ENCODE measurements around the gene CLEC2L.

The CLEC2L gene

GRCh38 chr7:139509535-139509934, 13.9 kb upstream of the CLEC2L start:
- no peak for TF ChIP-seq CTCF (conservative IDR thresholded peaks at IDR 0.05; ENCODE audit: low read depth)
- CTCF ChIA-PET, result interaction anchor here (0.5 to 0.7 kb wide), 3 partner anchors 9 to 191 kb away, joined by 3 to 5 read pairs (median 4); no protein-coding TSS in a partner anchor
- POLR2A ChIA-PET (ENCODE audit: low non-redundant PET), result no interaction called here
- DNase-seq (ENCODE audit: low spot score), result no peak
- no peak overlapping the region for H3K27ac ChIP-seq

DNA sequence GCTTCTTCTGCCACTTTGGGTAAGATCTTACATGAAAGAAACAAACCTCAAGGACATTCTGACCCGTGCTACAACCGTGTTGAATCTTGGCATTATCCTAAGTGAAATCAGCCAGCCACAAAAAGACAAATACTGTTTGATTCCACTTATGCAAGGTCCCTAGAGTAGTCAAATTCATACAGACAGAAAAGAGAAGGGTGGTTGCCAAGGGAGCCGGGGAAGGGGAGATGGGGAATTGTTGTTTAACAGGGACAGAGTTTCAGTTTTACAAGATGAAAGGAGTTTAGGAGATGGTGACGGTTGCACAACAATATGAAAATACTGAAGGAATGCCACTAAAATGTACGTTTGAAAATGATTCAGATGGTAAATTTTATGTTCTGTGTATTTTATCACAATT, 12.2 kb upstream of the CLEC2L start:
- POLR2A ChIA-PET (ENCODE audit: low non-redundant PET), result no interaction called here
- no peak for TF ChIP-seq CTCF (conservative IDR thresholded peaks at IDR 0.05; ENCODE audit: low read depth)
- H3K27ac ChIP-seq, result no peak overlapping the region
- DNase-seq (ENCODE audit: low spot score), result no peak
- CTCF ChIA-PET, result interaction anchor here (1.0 kb wide), 1 partner anchor 12 kb away, joined by 5 read pairs; no protein-coding TSS in a partner anchor

- no peak for TF ChIP-seq CTCF (conservative IDR thresholded peaks at IDR 0.05; ENCODE audit: low read depth)
- ChIA-PET POLR2A (ENCODE audit: low non-redundant PET) (no interaction called here), CTCF (no interaction called here)
- no peak overlapping the region for H3K27ac ChIP-seq
- DNase-seq (ENCODE audit: low spot score), result no peak
These were observed 8.2 kb upstream of the CLEC2L start for GRCh38 chr7:139515266-139515665.

- CTCF ChIA-PET, result no interaction called here
- POLR2A ChIA-PET (ENCODE audit: low non-redundant PET), result no interaction called here
- no peak overlapping the region for H3K27ac ChIP-seq
- no peak for TF ChIP-seq CTCF (conservative IDR thresholded peaks at IDR 0.05; ENCODE audit: low read depth)
- no peak for DNase-seq (ENCODE audit: low spot score)
These were observed 2.0 kb upstream of the CLEC2L start for GRCh38 chr7:139521439-139521838.

GRCh38 chr7:139522830-139523198, 671 bp upstream of the CLEC2L start:
- ChIA-PET CTCF (no interaction called here), POLR2A (ENCODE audit: low non-redundant PET) (no interaction called here)
- H3K27ac ChIP-seq, result no peak overlapping the region
- TF ChIP-seq CTCF (conservative IDR thresholded peaks at IDR 0.05; ENCODE audit: low read depth), result no peak
- no peak for DNase-seq (ENCODE audit: low spot score)

GRCh38 chr7:139523968-139524815, 707 bp downstream of the CLEC2L start:
- CTCF ChIA-PET, result interaction anchor here (0.7 kb wide), 1 partner anchor 48 kb away, joined by 4 read pairs; no protein-coding TSS in a partner anchor
- DNase-seq (ENCODE audit: low spot score), result no peak
- POLR2A ChIA-PET (ENCODE audit: low non-redundant PET), result no interaction called here
- TF ChIP-seq CTCF (conservative IDR thresholded peaks at IDR 0.05; ENCODE audit: low read depth), result no peak
- H3K27ac ChIP-seq, result no peak overlapping the region

All from RWPE1 (cell line).